Smooth muscle cell (in vitro differentiated cells): ENCODE results near the gene ACAT2. TPM values are rescaled to one million over a fixed set of nuclear protein-coding genes. Genes with fewer than 3 reads are reported as not detected.
"Not testable (repeated sequence)": the region's sequence is repeated elsewhere in the genome, so short reads cannot be mapped to it uniquely, and the experiment has no call there.

Source experiments
- DNase-seq: peaks from one replicate; lab custom pipeline; 2025; ENCODE audit not compliant: unreplicated experiment; lab: John Stamatoyannopoulos, UW
- H2AFZ ChIP-seq: fragments of 200-600 bp; sonication (generic); 2 replicates; pipeline ENCODE4 v1.6.0; 2016; ENCODE audit warnings: antibody characterized with exemption, low read depth, mild to moderate bottlenecking
- H3F3A ChIP-seq: fragments of 200-600 bp; sonication (generic); 2 replicates; pipeline ENCODE4 v1.6.0; 2017; ENCODE audit warnings: antibody characterized with exemption, low read depth
- H3K27ac ChIP-seq: fragments of 200-600 bp; sonication (generic); 2 replicates; pipeline ENCODE4 v1.5.1; 2016; ENCODE audit warnings: low read depth, mild to moderate bottlenecking
- H3K27me3 ChIP-seq: fragments of 200-600 bp; sonication (generic); 2 replicates; pipeline ENCODE4 v1.6.1; 2016; ENCODE audit warnings: low read depth, mild to moderate bottlenecking
- H3K36me3 ChIP-seq: fragments of 200-600 bp; sonication (generic); 2 replicates; pipeline ENCODE4 v1.5.1; 2016; ENCODE audit warnings: low read depth
- H3K4me1 ChIP-seq: fragments of 200-600 bp; sonication (generic); 2 replicates; pipeline ENCODE4 v1.5.1; 2016; ENCODE audit warnings: low read depth
- H3K4me2 ChIP-seq: fragments of 200-600 bp; sonication (generic); 2 replicates; pipeline ENCODE4 v1.6.0; 2016; ENCODE audit warnings: mild to moderate bottlenecking
- H3K4me3 ChIP-seq: fragments of 200-600 bp; sonication (generic); 2 replicates; pipeline ENCODE4 v1.5.1; 2016; ENCODE audit warnings: mild to moderate bottlenecking
- H3K79me2 ChIP-seq: fragments of 200-600 bp; sonication (generic); 2 replicates; pipeline ENCODE4 v1.6.0; 2016; ENCODE audit warnings: low read depth, mild to moderate bottlenecking
- H3K9ac ChIP-seq: fragments of 200-600 bp; sonication (generic); 2 replicates; pipeline ENCODE4 v1.6.0; 2016; ENCODE audit warnings: low read depth
- H3K9me3 ChIP-seq: fragments of 200-600 bp; sonication (generic); replicated peaks from 2 replicates; pipeline ENCODE4 v1.5.1; 2016; ENCODE audit warnings: low read depth
- H4K20me1 ChIP-seq: fragments of 200-600 bp; sonication (generic); 2 replicates; pipeline ENCODE4 v1.6.0; 2016; ENCODE audit warnings: low read depth
- CTCF ChIP-seq: fragments of 200-600 bp; sonication (generic); IDR thresholded peaks from 2 replicates; pipeline ENCODE4 v1.5.1; 2017; ENCODE audit warnings: borderline replicate concordance, mild to moderate bottlenecking, antibody characterized with exemption; ENCODE audit not compliant: insufficient read depth, poor library complexity, severe bottlenecking
- WGBS: methylation state at CpG from one replicate; pipeline ENCODE4 v1.1.7; 2016; ENCODE audit warnings: low lambda C conversion rate; 5-methylcytosine and 5-hydroxymethylcytosine counted together
- polyA plus RNA-seq: library from polyadenylated mRNA; unstranded; fragments of >200 nt; fragmentation: Nextera tagmentation; extraction: Ambion mirVana; gene quantifications from 2 replicates; pipeline ENCODE4 v1.2.1, GENCODE V29; 2016
- total RNA-seq: library from RNA; depleted of rRNA; stranded (reverse); fragments of >200 nt; gene quantifications from 2 replicates; pipeline ENCODE4 v1.2.3, GENCODE V29; 2014

ACAT2 gene
- total and polyA plus RNA-seq, 2 experiments from 2014 or later = 21.5 to 82.5 TPM

GRCh38 chr6:159723259-159723658 lies 38.6 kb upstream of the ACAT2 start:
- no peak for DNase-seq
- TF ChIP-seq CTCF = no peak
- no peak overlapping the region for H3K4me3 ChIP-seq
- no peaks in the 10 kb centered on the region for H3K27me3 ChIP-seq
- peaks cover 5% of the 10 kb centered on the region for H3F3A ChIP-seq
- 96% methylated on average over 2 of the region's 2 CpGs for WGBS
- H4K20me1 ChIP-seq = peaks cover 5% of the 10 kb centered on the region
- peaks cover 62% of the 10 kb centered on the region for H3K79me2 ChIP-seq
- H3K27ac ChIP-seq = no peak overlapping the region
- no peak overlapping the region for H2AFZ ChIP-seq
- no peaks in the 10 kb centered on the region for H3K9me3 ChIP-seq
- H3K4me1 ChIP-seq = peaks cover 7% of the 10 kb centered on the region
- no peaks in the 10 kb centered on the region for H3K36me3 ChIP-seq
- H3K4me2 ChIP-seq = no peak overlapping the region
- H3K9ac ChIP-seq = no peak overlapping the region

GRCh38 chr6:159724778-159725177 lies 37.1 kb upstream of the ACAT2 start:
- DNase-seq = no peak

GRCh38 chr6:159725208-159725607 lies 36.6 kb upstream of the ACAT2 start:
- not testable (repeated sequence) for DNase-seq, H3K9me3 ChIP-seq, H3K9ac ChIP-seq, H3K36me3 ChIP-seq, H2AFZ ChIP-seq, H3K27me3 ChIP-seq, H3F3A ChIP-seq, H3K27ac ChIP-seq
- peaks cover 24% of the 10 kb centered on the region for H4K20me1 ChIP-seq
- peak overlapping the region; percentile 94 for H3K4me2 ChIP-seq
- 96% methylated on average over 3 of the region's 3 CpGs for WGBS
- H3K4me3 ChIP-seq = peak overlapping the region; percentile 77
- H3K79me2 ChIP-seq = peaks cover 75% of the 10 kb centered on the region
- H3K4me1 ChIP-seq = peaks cover 23% of the 10 kb centered on the region

More at GRCh38 chr6:159724778-159725177, 37.1 kb upstream of the ACAT2 start:
- Histone ChIP-seq H3K4me1 (peaks cover 20% of the 10 kb centered on the region), H2AFZ (no peak overlapping the region), H3K9ac (no peak overlapping the region), H3K4me2 (no peak overlapping the region), H3K4me3 (no peak overlapping the region), H3K27ac (no peak overlapping the region), H3K79me2 (peaks cover 75% of the 10 kb centered on the region), H3K36me3 (no peaks in the 10 kb centered on the region), H4K20me1 (peaks cover 20% of the 10 kb centered on the region), H3K27me3 (no peaks in the 10 kb centered on the region), H3K9me3 (no peaks in the 10 kb centered on the region), H3F3A (peaks cover 5% of the 10 kb centered on the region)
- no peak for TF ChIP-seq CTCF
- WGBS = 98% methylated on average over 2 of the region's 4 CpGs

- Histone ChIP-seq H3F3A (peaks cover 5% of the 10 kb centered on the region), H3K9ac (peak overlapping the region; percentile 98), H3K4me2 (peak overlapping the region; percentile 94), H3K79me2 (peaks cover 85% of the 10 kb centered on the region), H3K4me3 (peak overlapping the region; percentile 77), H3K4me1 (peaks cover 25% of the 10 kb centered on the region), H3K27ac (peak overlapping the region; percentile 99), H4K20me1 (peaks cover 33% of the 10 kb centered on the region), H3K36me3 (no peaks in the 10 kb centered on the region), H2AFZ (peak overlapping the region; percentile 99), H3K27me3 (no peaks in the 10 kb centered on the region), H3K9me3 (no peaks in the 10 kb centered on the region)
- DNase-seq = no peak
- TF ChIP-seq CTCF = no peak
- under 1% methylated on average over 30 of the region's 30 CpGs for WGBS
Observed at GRCh38 chr6:159726255-159726917, 35.5 kb upstream of the ACAT2 start.
